Vagina (tissue), 2 donors: ENCODE data around the gene MCCD1. TPM values are rescaled to one million over a fixed set of nuclear protein-coding genes. Genes with fewer than 3 reads are reported as not detected.
A peak's percentile ranks its signal among the peaks of the same experiment; 100 is the strongest.

Source experiments
- DNase-seq, 2 donors: peaks; one replicate each; pipeline ENCODE4 v3.0.0-alpha.2; 2017; ENCODE audit errors: extremely low spot score in 2 of 2
- H3K27ac ChIP-seq: fragments of 200-600 bp; sonication (generic); one replicate; pipeline ENCODE4 v1.5.1; 2019
- H3K27me3 ChIP-seq: fragments of 200-600 bp; sonication (generic); one replicate; pipeline ENCODE4 v1.5.1; 2019
- H3K36me3 ChIP-seq, 2 donors: fragments of 200-600 bp; sonication (generic); one replicate each; pipeline ENCODE4 v1.5.1; 2017 to 2019
- H3K4me1 ChIP-seq: fragments of 200-600 bp; sonication (generic); one replicate; pipeline ENCODE4 v1.5.1; 2019
- H3K4me3 ChIP-seq, 2 donors: fragments of 200-600 bp; sonication (generic); 1 replicate in 1 of 2; 2 replicates in 1 of 2; pipeline ENCODE4 v1.5.1; 2016 to 2019
- H3K9me3 ChIP-seq: fragments of 200-600 bp; sonication (generic); one replicate; pipeline ENCODE4 v1.5.1; 2019
- CTCF ChIP-seq, 3 experiments: fragments of 450-650 bp in 2 of 3; fragments of 200-600 bp in 1 of 3; sonication (generic) in 1 of 3; IDR thresholded peaks; one replicate each; pipeline ENCODE4 v1.5.1; 2017 to 2019; ENCODE audit warnings: antibody characterized with exemption in 3 of 3, mild to moderate bottlenecking in 2 of 3, moderate library complexity in 2 of 3
- POLR2A ChIP-seq, 2 donors: fragments of 450-650 bp; IDR thresholded peaks; one replicate each; pipeline ENCODE4 v1.6.1; 2017; ENCODE audit warnings: antibody characterized with exemption in 2 of 2, mild to moderate bottlenecking in 2 of 2, moderate library complexity in 2 of 2
- POLR2AphosphoS5 ChIP-seq, 2 donors: sonication (generic); formaldehyde crosslinking; IDR thresholded peaks; one replicate each; pipeline ENCODE4 v1.9.0; 2017; ENCODE audit warnings: antibody characterized with exemption in 2 of 2, mild to moderate bottlenecking in 2 of 2, low read depth in 1 of 2; ENCODE audit not compliant: insufficient read depth in 1 of 2
- intact Hi-C: fragments of 100-400 bp; cut with DNase I; formaldehyde crosslinking; loops from one replicate; pipeline ENCODE4 v1.15.1; 2023
- total RNA-seq: library from RNA; depleted of rRNA; stranded (reverse); fragments of >200 nt; gene quantifications from one replicate; pipeline ENCODE4 v1.2.3, GENCODE V29; 2016

The MCCD1 gene
- total RNA-seq, 1 donor from 2014 or later: not detected

- Histone ChIP-seq H3K27ac (peak overlapping the region; percentile 97), H3K9me3 (no peaks in the 10 kb centered on the region), H3K27me3 (no peaks in the 10 kb centered on the region), H3K4me3 (peak overlapping the region; percentile 70 to 85), H3K4me1 (peaks cover 43% of the 10 kb centered on the region), H3K36me3 (peaks cover 0 to 43% of the 10 kb centered on the region in 2 donors)
- intact Hi-C loops: no loop called here
- TF ChIP-seq POLR2AphosphoS5 (IDR thresholded peaks at IDR 0.05; ENCODE audit: insufficient read depth in 1 of 2, low read depth in 1 of 2) (no peak), POLR2A (IDR thresholded peaks at IDR 0.05) (no peak), CTCF (IDR thresholded peaks at IDR 0.05) (no peak)
- no peak for DNase-seq
Measured at GRCh38 chr6:31540640-31541039, 11.9 kb downstream of the MCCD1 start.

- intact Hi-C loops: no loop called here
- Histone ChIP-seq H3K4me1 (peaks cover 48% of the 10 kb centered on the region), H3K36me3 (peaks cover 0 to 38% of the 10 kb centered on the region in 2 donors)
Measured at GRCh38 chr6:31541059-31541657, 12.4 kb downstream of the MCCD1 start.

GRCh38 chr6:31541658-31542521 is 13.1 kb downstream of the MCCD1 start, which contains the start of gene DDX39B:
Gene DDX39B (minus strand): TSS chr6:31542003. CDS start chr6:31540532, 1,471 bp downstream.
- Histone ChIP-seq H3K4me3 (peak within 1 kb of the TSS; percentile 70 to 85), H3K9me3 (no peaks in the 10 kb centered on the region), H3K36me3 (peaks cover 0 to 31% of the 10 kb centered on the region in 2 donors), H3K27ac (peak within 1 kb of the TSS; percentile 97), H3K27me3 (no peaks in the 10 kb centered on the region), H3K4me1 (peaks cover 55% of the 10 kb centered on the region)
- TF ChIP-seq POLR2A (IDR thresholded peaks at IDR 0.05) (peak in 1 of 2 donors; percentile 77), POLR2AphosphoS5 (IDR thresholded peaks at IDR 0.05; ENCODE audit: insufficient read depth in 1 of 2, low read depth in 1 of 2) (peak; percentile 98 to 99), CTCF (IDR thresholded peaks at IDR 0.05) (no peak)
- DNase-seq: peak in 1 of 2 donors; percentile 97
- intact Hi-C loops: no loop called here

More at GRCh38 chr6:31541059-31541657, 12.4 kb downstream of the MCCD1 start:
- no peaks in the 10 kb centered on the region for H3K27me3 ChIP-seq
- peak overlapping the region; percentile 70 to 85 for H3K4me3 ChIP-seq
- no peak for TF ChIP-seq POLR2AphosphoS5 (IDR thresholded peaks at IDR 0.05; ENCODE audit: insufficient read depth in 1 of 2, low read depth in 1 of 2)
- TF ChIP-seq CTCF (IDR thresholded peaks at IDR 0.05): no peak
- no peak for TF ChIP-seq POLR2A (IDR thresholded peaks at IDR 0.05)
- peak overlapping the region; percentile 97 for H3K27ac ChIP-seq
- no peak for DNase-seq
- H3K9me3 ChIP-seq: no peaks in the 10 kb centered on the region

GRCh38 chr6:31543639-31544038 is 14.9 kb downstream of the MCCD1 start:
- H3K36me3 ChIP-seq: peaks cover 0 to 13% of the 10 kb centered on the region in 2 donors
- H3K9me3 ChIP-seq: no peaks in the 10 kb centered on the region
- peaks cover 60% of the 10 kb centered on the region for H3K4me1 ChIP-seq
- no peak for TF ChIP-seq CTCF (IDR thresholded peaks at IDR 0.05)
- no peak overlapping the region for H3K4me3 ChIP-seq
- intact Hi-C loops: no loop called here
- DNase-seq: no peak
- H3K27ac ChIP-seq: no peak overlapping the region
- H3K27me3 ChIP-seq: no peaks in the 10 kb centered on the region
